ENCODE results near the gene TXN2.

TXN2 gene

DNA sequence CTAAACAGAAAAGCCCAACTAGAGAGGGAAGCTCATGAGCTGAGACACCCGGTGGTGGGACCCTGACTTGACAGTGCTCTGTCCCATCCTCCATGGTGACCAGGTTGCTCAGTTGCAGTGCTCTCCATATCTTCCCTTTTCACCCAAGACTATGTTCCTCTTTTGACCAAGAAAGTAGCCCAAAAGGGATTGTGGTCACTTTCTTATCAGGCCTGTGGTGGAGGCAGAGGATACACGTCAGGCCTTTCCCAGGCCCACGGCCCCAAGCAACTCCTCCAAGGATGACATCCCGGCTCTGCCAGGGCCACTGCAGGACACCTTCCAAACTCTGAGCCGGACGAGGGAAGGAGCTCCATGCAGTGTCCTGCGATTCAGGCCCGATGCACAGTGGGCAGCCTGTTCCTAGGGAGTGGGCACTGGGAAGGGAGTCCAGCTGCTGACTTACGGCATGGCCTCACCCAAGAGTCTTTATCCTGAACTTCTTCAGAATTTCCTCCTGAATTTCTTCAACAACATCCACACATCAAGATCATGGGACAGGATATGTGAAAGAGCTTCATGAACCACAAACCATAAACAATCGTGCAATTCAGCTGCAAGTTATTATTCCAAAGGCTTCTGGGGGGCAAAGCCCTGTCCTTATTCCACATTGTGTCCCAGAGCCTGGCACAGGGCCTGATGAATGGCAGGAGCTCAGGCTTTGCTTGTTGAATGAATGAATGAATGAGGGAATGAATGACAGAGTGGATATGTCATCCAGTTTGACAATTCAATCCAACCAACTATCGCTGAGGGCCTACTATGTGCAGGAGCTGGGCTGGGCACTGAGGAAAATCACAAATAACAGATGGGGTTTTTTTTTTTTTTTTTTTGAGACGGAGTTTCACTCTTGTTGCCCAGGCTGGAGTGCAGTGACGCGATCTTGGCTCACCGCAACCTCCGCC, 57.7 kb downstream of the TXN2 start:
- peak overlapping the region; percentile 37 to 46 for H3K23ac ChIP-seq (ENCODE audit: low read length in 2 of 2)
- H3K9me3 ChIP-seq (ENCODE audit: control insufficient read depth, low read length) = no peaks in the 10 kb centered on the region
- no peaks in the 10 kb centered on the region for H3K27me3 ChIP-seq (ENCODE audit: control insufficient read depth in 1 of 2, insufficient read depth in 1 of 2, low read length in 2 of 2)
- peak overlapping the region; percentile 96 to 100 for H3K4ac ChIP-seq (ENCODE audit: low read depth in 1 of 2, low read length in 2 of 2)
- H3K4me3 ChIP-seq (ENCODE audit: insufficient read depth in 1 of 2, low read depth in 1 of 2, low read length in 2 of 2) = no peak overlapping the region
- peak overlapping the region; percentile 93 to 100 for H2BK12ac ChIP-seq (ENCODE audit: low read length in 2 of 2)
- no peak overlapping the region for H3K9ac ChIP-seq (ENCODE audit: low read length)
- H2BK15ac ChIP-seq (ENCODE audit: low read depth, poor library complexity, severe bottlenecking) = peak overlapping the region; percentile 90
- H3K79me1 ChIP-seq (replicated peaks; ENCODE audit: low read length, poor library complexity, severe bottlenecking) = no peaks in the 10 kb centered on the region
- H3K4me2 ChIP-seq (ENCODE audit: low read length, poor library complexity, severe bottlenecking) = no peak overlapping the region
- H3K4me1 ChIP-seq (ENCODE audit: control insufficient read depth, insufficient read depth, low read depth, low read length) = peaks cover 18% of the 10 kb centered on the region
- no peaks in the 10 kb centered on the region for H3K36me3 ChIP-seq (ENCODE audit: control insufficient read depth in 1 of 2, insufficient read depth in 2 of 2, low read depth in 1 of 2, low read length in 2 of 2)
- peak overlapping the region; percentile 99 for H4K91ac ChIP-seq (ENCODE audit: low read length)
- peak overlapping the region; percentile 91 for H2BK120ac ChIP-seq (ENCODE audit: low read depth, low read length)
- H3K27ac ChIP-seq (ENCODE audit: low read length, poor library complexity, severe bottlenecking) = no peak overlapping the region
- H3K18ac ChIP-seq (ENCODE audit: low read depth in 1 of 2, low read length in 2 of 2) = peak overlapping the region; percentile 95 to 97
- H2AFZ ChIP-seq (ENCODE audit: low read depth, low read length) = no peak overlapping the region
- H4K8ac ChIP-seq (ENCODE audit: low read length) = peak overlapping the region; percentile 100
- WGBS = 61% methylated on average over 11 of the region's 16 CpGs
- no peak overlapping the region for H2BK5ac ChIP-seq (ENCODE audit: low read depth, low read length, poor library complexity, severe bottlenecking)
- H3K14ac ChIP-seq (ENCODE audit: low read length in 2 of 2) = peak overlapping the region in 1 of 2 experiments; percentile 61
- peak; percentile 97 for DNase-seq
- H2AK5ac ChIP-seq (ENCODE audit: low read length, severe bottlenecking) = peak overlapping the region; percentile 61

DNA sequence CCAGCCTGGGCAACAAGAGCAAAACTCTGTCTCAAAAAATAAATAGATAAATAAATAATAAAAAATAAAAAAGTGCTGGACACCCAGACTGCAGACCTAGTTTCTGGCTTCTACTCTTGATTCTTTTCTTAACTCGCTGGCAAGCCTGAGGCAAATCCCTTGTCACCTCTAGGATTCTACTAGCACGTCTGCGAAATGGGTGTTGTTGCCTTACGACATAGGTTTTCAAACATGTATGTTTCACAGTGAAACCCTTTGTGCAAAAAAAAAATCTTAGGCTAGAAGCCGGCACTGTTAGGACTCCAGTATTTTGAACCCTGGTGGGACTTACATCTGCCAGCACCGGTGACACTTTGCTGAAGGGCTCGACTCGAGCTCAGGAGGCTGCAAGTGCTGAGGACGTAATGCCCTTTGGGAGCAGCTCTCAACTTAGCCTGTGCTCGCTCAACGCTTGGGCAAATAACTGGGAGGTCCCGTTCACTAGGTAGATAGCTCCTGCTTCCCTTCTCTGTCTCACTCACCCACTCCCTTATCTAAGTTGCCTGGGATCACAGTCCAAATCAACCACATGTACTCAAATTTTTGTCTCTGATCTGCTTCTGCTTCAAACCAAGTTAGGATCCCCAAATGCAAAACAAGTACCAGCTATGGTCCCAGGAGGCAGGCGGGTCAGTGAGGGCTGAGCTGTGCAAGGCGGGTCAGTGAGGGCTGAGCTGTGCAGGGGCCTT, 59.0 kb downstream of the TXN2 start:
- H3K9ac ChIP-seq (ENCODE audit: low read length) = no peak overlapping the region
- H4K8ac ChIP-seq (ENCODE audit: low read length) = peak overlapping the region; percentile 70
- no peak overlapping the region for H3K23ac ChIP-seq (ENCODE audit: low read length in 2 of 2)
- H2AFZ ChIP-seq (ENCODE audit: low read depth, low read length) = no peak overlapping the region
- peak overlapping the region; percentile 93 for H2BK15ac ChIP-seq (ENCODE audit: low read depth, poor library complexity, severe bottlenecking)
- no peak overlapping the region for H3K4me3 ChIP-seq (ENCODE audit: insufficient read depth in 1 of 2, low read depth in 1 of 2, low read length in 2 of 2)
- peak overlapping the region; percentile 39 to 90 for H3K4ac ChIP-seq (ENCODE audit: low read depth in 1 of 2, low read length in 2 of 2)
- H3K9me3 ChIP-seq (ENCODE audit: control insufficient read depth, low read length) = no peaks in the 10 kb centered on the region
- H2BK120ac ChIP-seq (ENCODE audit: low read depth, low read length) = peak overlapping the region; percentile 92
- no peak overlapping the region for H2BK5ac ChIP-seq (ENCODE audit: low read depth, low read length, poor library complexity, severe bottlenecking)
- H4K91ac ChIP-seq (ENCODE audit: low read length) = peak overlapping the region; percentile 98
- no peak for DNase-seq
- H3K27ac ChIP-seq (ENCODE audit: low read length, poor library complexity, severe bottlenecking) = no peak overlapping the region
- H3K18ac ChIP-seq (ENCODE audit: low read depth in 1 of 2, low read length in 2 of 2) = peak overlapping the region; percentile 90 to 94
- peak overlapping the region; percentile 80 to 93 for H2BK12ac ChIP-seq (ENCODE audit: low read length in 2 of 2)
- peak overlapping the region; percentile 23 for H2AK5ac ChIP-seq (ENCODE audit: low read length, severe bottlenecking)
- peaks cover 19% of the 10 kb centered on the region for H3K4me1 ChIP-seq (ENCODE audit: control insufficient read depth, insufficient read depth, low read depth, low read length)
- WGBS = 90% methylated on average over 14 of the region's 14 CpGs
- no peak overlapping the region for H3K4me2 ChIP-seq (ENCODE audit: low read length, poor library complexity, severe bottlenecking)
- H3K14ac ChIP-seq (ENCODE audit: low read length in 2 of 2) = peak overlapping the region in 1 of 2 experiments; percentile 37
- H3K79me1 ChIP-seq (replicated peaks; ENCODE audit: low read length, poor library complexity, severe bottlenecking) = no peaks in the 10 kb centered on the region
- no peaks in the 10 kb centered on the region for H3K36me3 ChIP-seq (ENCODE audit: control insufficient read depth in 1 of 2, insufficient read depth in 2 of 2, low read depth in 1 of 2, low read length in 2 of 2)
- no peaks in the 10 kb centered on the region for H3K27me3 ChIP-seq (ENCODE audit: control insufficient read depth in 1 of 2, insufficient read depth in 1 of 2, low read length in 2 of 2)

DNA sequence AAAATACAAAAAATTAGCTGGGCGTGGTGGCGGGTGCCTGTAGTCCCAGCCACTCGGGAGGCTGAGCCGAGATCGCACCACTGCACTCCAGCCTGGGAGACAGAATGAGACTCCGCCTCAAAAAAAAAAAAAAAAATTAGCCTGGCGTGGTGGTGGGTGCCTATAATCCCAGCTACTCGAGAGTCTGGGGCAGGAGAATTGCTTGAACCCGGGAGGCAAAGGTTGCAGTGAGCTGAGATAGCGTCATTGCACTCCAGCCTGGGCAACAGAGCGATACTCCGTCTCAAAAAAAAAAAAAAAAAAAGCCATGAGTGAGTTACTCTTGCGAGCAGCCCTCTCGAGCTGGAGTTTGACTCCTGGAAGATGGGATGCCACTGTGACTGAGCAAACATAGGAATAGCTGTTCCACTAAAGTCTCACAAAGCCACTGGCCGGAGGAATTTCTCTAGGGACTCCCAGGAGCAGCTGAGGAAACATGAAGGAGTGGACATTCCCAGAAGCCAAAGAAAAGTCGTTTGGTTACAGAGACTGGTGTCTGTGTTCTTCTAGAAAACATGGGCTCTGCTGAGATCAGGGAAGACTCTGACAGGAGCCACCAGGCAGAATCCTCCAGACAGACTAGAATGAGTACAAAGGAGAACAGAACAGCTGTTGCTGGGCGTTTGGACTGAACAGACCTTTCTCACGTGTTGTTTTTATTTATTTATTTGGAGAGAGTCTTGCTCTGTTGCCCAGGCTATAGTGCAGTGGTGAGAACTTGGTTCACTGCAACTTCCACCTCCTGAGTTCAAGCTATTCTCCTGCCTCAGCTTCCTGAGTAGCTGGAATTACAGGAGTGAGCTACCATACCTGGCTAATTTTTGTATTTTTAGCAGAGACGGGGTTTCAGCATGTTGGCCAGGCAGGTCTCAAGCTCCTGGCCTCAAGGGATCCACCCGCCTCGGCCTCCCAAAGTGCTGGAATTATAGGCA, 61.2 kb downstream of the TXN2 start:
- H2AK5ac ChIP-seq (ENCODE audit: low read length, severe bottlenecking) = no peak overlapping the region
- peak overlapping the region; percentile 25 for H3K9ac ChIP-seq (ENCODE audit: low read length)
- WGBS = 51% methylated on average over 21 of the region's 21 CpGs
- H3K4me2 ChIP-seq (ENCODE audit: low read length, poor library complexity, severe bottlenecking) = no peak overlapping the region
- no peak overlapping the region for H3K23ac ChIP-seq (ENCODE audit: low read length in 2 of 2)
- H3K14ac ChIP-seq (ENCODE audit: low read length in 2 of 2) = no peak overlapping the region
- H4K91ac ChIP-seq (ENCODE audit: low read length) = no peak overlapping the region
- no peak overlapping the region for H2AFZ ChIP-seq (ENCODE audit: low read depth, low read length)
- no peaks in the 10 kb centered on the region for H3K79me1 ChIP-seq (replicated peaks; ENCODE audit: low read length, poor library complexity, severe bottlenecking)
- peak overlapping the region; percentile 18 to 83 for H3K18ac ChIP-seq (ENCODE audit: low read depth in 1 of 2, low read length in 2 of 2)
- H3K9me3 ChIP-seq (ENCODE audit: control insufficient read depth, low read length) = no peaks in the 10 kb centered on the region
- no peaks in the 10 kb centered on the region for H3K27me3 ChIP-seq (ENCODE audit: control insufficient read depth in 1 of 2, insufficient read depth in 1 of 2, low read length in 2 of 2)
- no peak overlapping the region for H4K8ac ChIP-seq (ENCODE audit: low read length)
- peaks cover 13% of the 10 kb centered on the region for H3K4me1 ChIP-seq (ENCODE audit: control insufficient read depth, insufficient read depth, low read depth, low read length)
- H2BK5ac ChIP-seq (ENCODE audit: low read depth, low read length, poor library complexity, severe bottlenecking) = no peak overlapping the region
- H2BK15ac ChIP-seq (ENCODE audit: low read depth, poor library complexity, severe bottlenecking) = no peak overlapping the region
- H3K4ac ChIP-seq (ENCODE audit: low read depth in 1 of 2, low read length in 2 of 2) = peak overlapping the region; percentile 81 to 91
- no peaks in the 10 kb centered on the region for H3K36me3 ChIP-seq (ENCODE audit: control insufficient read depth in 1 of 2, insufficient read depth in 2 of 2, low read depth in 1 of 2, low read length in 2 of 2)
- H3K4me3 ChIP-seq (ENCODE audit: insufficient read depth in 1 of 2, low read depth in 1 of 2, low read length in 2 of 2) = no peak overlapping the region
- peak overlapping the region; percentile 3 to 90 for H2BK12ac ChIP-seq (ENCODE audit: low read length in 2 of 2)
- peak overlapping the region; percentile 44 for H3K27ac ChIP-seq (ENCODE audit: low read length, poor library complexity, severe bottlenecking)
- peak; percentile 80 for DNase-seq
- H2BK120ac ChIP-seq (ENCODE audit: low read depth, low read length) = peak overlapping the region; percentile 92
